Measurements from ENCODE around the gene PRUNE2.

PRUNE2 gene

DNA sequence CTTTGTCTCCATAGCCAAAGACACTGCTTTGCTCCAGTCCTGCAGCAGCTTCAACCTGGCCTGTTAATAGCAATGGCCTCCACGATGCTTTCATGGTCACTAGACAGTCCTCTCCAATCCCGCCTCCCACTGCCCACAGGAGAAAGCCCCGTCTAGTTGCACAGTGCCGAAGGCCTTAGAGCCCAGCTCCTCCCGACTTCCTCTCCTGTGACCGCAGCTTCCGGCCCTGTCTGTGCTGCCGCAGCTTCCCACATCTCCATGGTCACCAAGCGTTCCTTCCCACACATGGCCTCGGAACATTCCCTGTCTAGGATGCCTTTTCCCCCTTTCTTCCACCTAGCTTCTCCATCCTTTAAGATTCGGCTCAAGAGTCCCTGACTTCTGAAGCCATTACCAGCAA lies 118.2 kb downstream of the PRUNE2 start:
- no CpG with 5 or more reads among the region's 11 CpGs for WGBS (ENCODE audit: extremely low coverage, insufficient coverage, low lambda C conversion rate)
- H2AK5ac ChIP-seq (ENCODE audit: low read length): no peak overlapping the region

DNA sequence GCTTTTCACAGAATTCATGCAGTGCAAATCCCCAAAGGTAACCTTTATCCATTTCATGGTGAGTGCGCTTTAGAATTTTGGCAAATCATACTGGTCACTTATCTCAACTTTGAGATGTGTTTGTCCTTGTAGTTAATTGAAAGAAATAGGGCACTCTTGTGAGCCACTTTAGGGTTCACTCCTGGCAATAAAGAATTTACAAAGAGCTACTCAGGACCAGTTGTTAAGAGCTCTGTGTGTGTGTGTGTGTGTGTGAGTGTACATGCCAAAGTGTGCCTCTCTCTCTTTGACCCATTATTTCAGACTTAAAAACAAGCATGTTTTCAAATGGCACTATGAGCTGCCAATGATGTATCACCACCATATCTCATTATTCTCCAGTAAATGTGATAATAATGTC lies 120.4 kb downstream of the PRUNE2 start:
- WGBS (ENCODE audit: extremely low coverage, insufficient coverage, low lambda C conversion rate): no CpG with 5 or more reads among the region's 1 CpG

More for the DNA sequence above, 118.2 kb downstream of the PRUNE2 start:
- Histone ChIP-seq H2BK15ac (replicated peaks; ENCODE audit: low read depth) (no peak overlapping the region), H3K36me3 (ENCODE audit: control insufficient read depth, insufficient read depth, low read length) (no peaks in the 10 kb centered on the region), H3K4me2 (ENCODE audit: low read length) (no peak overlapping the region), H3K23ac (ENCODE audit: low read length) (no peak overlapping the region), H3K79me2 (ENCODE audit: control insufficient read depth, insufficient read depth, low read length) (no peaks in the 10 kb centered on the region), H3K9ac (ENCODE audit: low read length) (no peak overlapping the region), H3K79me1 (ENCODE audit: low read length) (no peaks in the 10 kb centered on the region), H3K4me1 (ENCODE audit: control insufficient read depth, low read depth, low read length) (no peaks in the 10 kb centered on the region), H3K56ac (ENCODE audit: low read length) (no peak overlapping the region), H3K18ac (ENCODE audit: low read length) (no peak overlapping the region), H3K4ac (ENCODE audit: low read depth, low read length) (no peak overlapping the region), H3K27ac (ENCODE audit: low read depth, low read length) (no peak overlapping the region), H2BK120ac (ENCODE audit: low read depth, low read length) (no peak overlapping the region), H4K8ac (ENCODE audit: low read depth, low read length) (no peak overlapping the region), H3K4me3 (ENCODE audit: low read length) (no peak overlapping the region), H3K27me3 (ENCODE audit: insufficient read depth, low read length, poor library complexity) (no peaks in the 10 kb centered on the region), H2BK5ac (ENCODE audit: low read length) (no peak overlapping the region), H4K5ac (ENCODE audit: low read length) (no peak overlapping the region)
- DNase-seq: no peak

DNA sequence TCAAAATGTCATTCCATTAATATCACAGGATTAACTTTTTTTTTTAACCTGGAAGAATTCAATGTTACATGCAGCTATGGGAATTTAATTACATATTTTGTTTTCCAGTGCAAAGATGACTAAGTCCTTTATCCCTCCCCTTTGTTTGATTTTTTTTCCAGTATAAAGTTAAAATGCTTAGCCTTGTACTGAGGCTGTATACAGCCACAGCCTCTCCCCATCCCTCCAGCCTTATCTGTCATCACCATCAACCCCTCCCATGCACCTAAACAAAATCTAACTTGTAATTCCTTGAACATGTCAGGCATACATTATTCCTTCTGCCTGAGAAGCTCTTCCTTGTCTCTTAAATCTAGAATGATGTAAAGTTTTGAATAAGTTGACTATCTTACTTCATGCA lies 121.0 kb downstream of the PRUNE2 start:
- no peak overlapping the region for H3K4me3 ChIP-seq (ENCODE audit: low read length)
- H3K4me2 ChIP-seq (ENCODE audit: low read length): no peak overlapping the region
- no peak overlapping the region for H2BK5ac ChIP-seq (ENCODE audit: low read length)
- no peak overlapping the region for H2BK120ac ChIP-seq (ENCODE audit: low read depth, low read length)
- no peak overlapping the region for H3K4ac ChIP-seq (ENCODE audit: low read depth, low read length)
- H3K9ac ChIP-seq (ENCODE audit: low read length): no peak overlapping the region
- no peak overlapping the region for H3K56ac ChIP-seq (ENCODE audit: low read length)
- H3K79me2 ChIP-seq (ENCODE audit: control insufficient read depth, insufficient read depth, low read length): no peaks in the 10 kb centered on the region
- H3K4me1 ChIP-seq (ENCODE audit: control insufficient read depth, low read depth, low read length): no peaks in the 10 kb centered on the region
- H3K18ac ChIP-seq (ENCODE audit: low read length): no peak overlapping the region
- H2BK15ac ChIP-seq (replicated peaks; ENCODE audit: low read depth): no peak overlapping the region
- DNase-seq: no peak
- no peak overlapping the region for H4K5ac ChIP-seq (ENCODE audit: low read length)
- no peaks in the 10 kb centered on the region for H3K36me3 ChIP-seq (ENCODE audit: control insufficient read depth, insufficient read depth, low read length)
- H4K8ac ChIP-seq (ENCODE audit: low read depth, low read length): no peak overlapping the region
- H3K27me3 ChIP-seq (ENCODE audit: insufficient read depth, low read length, poor library complexity): no peaks in the 10 kb centered on the region
- no peak overlapping the region for H3K27ac ChIP-seq (ENCODE audit: low read depth, low read length)
- H2AK5ac ChIP-seq (ENCODE audit: low read length): no peak overlapping the region
- H3K23ac ChIP-seq (ENCODE audit: low read length): no peak overlapping the region
- no peaks in the 10 kb centered on the region for H3K79me1 ChIP-seq (ENCODE audit: low read length)

More for the DNA sequence above, 120.4 kb downstream of the PRUNE2 start:
- Histone ChIP-seq H3K4me3 (ENCODE audit: low read length) (no peak overlapping the region), H3K79me2 (ENCODE audit: control insufficient read depth, insufficient read depth, low read length) (no peaks in the 10 kb centered on the region), H3K4me2 (ENCODE audit: low read length) (no peak overlapping the region), H2AK5ac (ENCODE audit: low read length) (no peak overlapping the region), H4K8ac (ENCODE audit: low read depth, low read length) (no peak overlapping the region), H3K23ac (ENCODE audit: low read length) (no peak overlapping the region), H3K79me1 (ENCODE audit: low read length) (no peaks in the 10 kb centered on the region), H2BK120ac (ENCODE audit: low read depth, low read length) (no peak overlapping the region), H3K18ac (ENCODE audit: low read length) (no peak overlapping the region), H3K4me1 (ENCODE audit: control insufficient read depth, low read depth, low read length) (no peaks in the 10 kb centered on the region), H4K5ac (ENCODE audit: low read length) (no peak overlapping the region), H3K27ac (ENCODE audit: low read depth, low read length) (no peak overlapping the region), H3K36me3 (ENCODE audit: control insufficient read depth, insufficient read depth, low read length) (no peaks in the 10 kb centered on the region), H2BK5ac (ENCODE audit: low read length) (no peak overlapping the region), H3K4ac (ENCODE audit: low read depth, low read length) (no peak overlapping the region), H3K56ac (ENCODE audit: low read length) (no peak overlapping the region), H3K9ac (ENCODE audit: low read length) (no peak overlapping the region), H2BK15ac (replicated peaks; ENCODE audit: low read depth) (no peak overlapping the region), H3K27me3 (ENCODE audit: insufficient read depth, low read length, poor library complexity) (no peaks in the 10 kb centered on the region)
- no peak for DNase-seq

DNA sequence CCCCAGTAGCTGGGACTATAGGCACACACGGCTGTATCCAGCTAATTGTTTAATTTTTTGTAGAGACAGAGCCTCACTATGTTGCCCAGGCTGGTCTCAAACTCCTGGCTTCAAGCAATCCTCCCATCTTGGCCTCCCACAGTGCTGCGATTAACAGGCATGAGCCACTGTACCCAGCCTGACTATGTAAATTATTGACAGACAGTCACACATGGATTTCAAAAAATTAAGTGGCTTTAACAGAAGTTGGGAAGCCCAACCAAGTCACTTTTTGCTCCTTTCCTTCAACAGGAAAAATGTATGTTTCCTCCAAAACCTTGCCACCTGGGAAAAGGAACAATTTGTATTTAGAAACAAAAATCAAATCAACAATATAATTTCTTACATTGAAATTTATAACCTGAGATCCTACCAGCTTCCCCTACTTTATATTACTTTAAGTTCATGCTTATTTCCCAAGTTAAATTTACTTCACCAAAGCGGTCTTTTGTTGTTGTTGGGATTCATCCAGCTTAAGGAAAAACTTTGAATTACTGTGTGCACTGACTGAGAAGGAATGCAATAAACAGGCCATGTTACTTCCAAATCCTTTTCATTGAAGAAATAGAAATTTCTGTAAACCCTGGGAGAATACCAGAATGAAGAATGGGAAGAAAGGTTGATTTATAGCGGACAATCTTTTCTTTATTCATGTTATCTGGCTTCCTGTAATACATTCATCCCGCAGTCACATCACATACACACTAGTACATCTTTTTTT lies 133.0 kb downstream of the PRUNE2 start:
- WGBS (ENCODE audit: extremely low coverage, insufficient coverage, low lambda C conversion rate): no CpG with 5 or more reads among the region's 5 CpGs
- no peak for DNase-seq
- H2BK120ac ChIP-seq (ENCODE audit: low read depth, low read length): no peak overlapping the region
- H2BK5ac ChIP-seq (ENCODE audit: low read length): no peak overlapping the region
- no peaks in the 10 kb centered on the region for H3K79me2 ChIP-seq (ENCODE audit: control insufficient read depth, insufficient read depth, low read length)
- no peak overlapping the region for H4K8ac ChIP-seq (ENCODE audit: low read depth, low read length)
- H4K5ac ChIP-seq (ENCODE audit: low read length): no peak overlapping the region
- H2AK5ac ChIP-seq (ENCODE audit: low read length): no peak overlapping the region
- H3K36me3 ChIP-seq (ENCODE audit: control insufficient read depth, insufficient read depth, low read length): no peaks in the 10 kb centered on the region
- no peak overlapping the region for H3K9ac ChIP-seq (ENCODE audit: low read length)
- H3K18ac ChIP-seq (ENCODE audit: low read length): no peak overlapping the region
- no peak overlapping the region for H3K4ac ChIP-seq (ENCODE audit: low read depth, low read length)
- H2BK15ac ChIP-seq (replicated peaks; ENCODE audit: low read depth): no peak overlapping the region
- no peak overlapping the region for H3K27ac ChIP-seq (ENCODE audit: low read depth, low read length)
- H3K56ac ChIP-seq (ENCODE audit: low read length): no peak overlapping the region
- no peak overlapping the region for H3K4me2 ChIP-seq (ENCODE audit: low read length)
- H3K23ac ChIP-seq (ENCODE audit: low read length): no peak overlapping the region
- no peak overlapping the region for H3K4me3 ChIP-seq (ENCODE audit: low read length)
- no peaks in the 10 kb centered on the region for H3K79me1 ChIP-seq (ENCODE audit: low read length)
- H3K4me1 ChIP-seq (ENCODE audit: control insufficient read depth, low read depth, low read length): no peaks in the 10 kb centered on the region
- H3K27me3 ChIP-seq (ENCODE audit: insufficient read depth, low read length, poor library complexity): no peaks in the 10 kb centered on the region

DNA sequence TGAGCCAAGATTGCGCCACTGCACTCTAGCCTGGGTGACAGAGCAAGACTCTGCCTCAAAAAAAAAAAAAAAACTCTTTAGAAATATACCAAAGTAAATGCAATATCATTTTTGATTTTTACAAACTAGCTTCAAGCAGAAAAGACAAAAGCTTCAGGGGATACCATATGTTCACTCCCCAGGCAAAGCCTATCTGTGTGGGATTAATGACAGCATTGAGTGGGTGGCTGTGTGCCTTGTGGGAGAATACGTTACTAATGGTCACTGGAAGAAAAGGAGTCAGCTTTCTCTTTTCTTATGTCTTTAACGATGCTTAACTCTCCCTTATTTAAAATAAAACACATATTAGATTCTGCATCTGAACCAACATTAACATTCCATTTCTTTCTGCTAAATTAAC lies 139.8 kb downstream of the PRUNE2 start:
- Histone ChIP-seq H2BK15ac (replicated peaks; ENCODE audit: low read depth) (no peak overlapping the region), H3K4ac (ENCODE audit: low read depth, low read length) (no peak overlapping the region), H3K23ac (ENCODE audit: low read length) (no peak overlapping the region), H3K27me3 (ENCODE audit: insufficient read depth, low read length, poor library complexity) (no peaks in the 10 kb centered on the region), H3K4me1 (ENCODE audit: control insufficient read depth, low read depth, low read length) (no peaks in the 10 kb centered on the region), H2BK5ac (ENCODE audit: low read length) (no peak overlapping the region), H3K9ac (ENCODE audit: low read length) (no peak overlapping the region), H3K27ac (ENCODE audit: low read depth, low read length) (no peak overlapping the region), H3K79me2 (ENCODE audit: control insufficient read depth, insufficient read depth, low read length) (no peaks in the 10 kb centered on the region), H3K79me1 (ENCODE audit: low read length) (no peaks in the 10 kb centered on the region), H2AK5ac (ENCODE audit: low read length) (no peak overlapping the region), H3K4me2 (ENCODE audit: low read length) (no peak overlapping the region), H3K18ac (ENCODE audit: low read length) (no peak overlapping the region), H2BK120ac (ENCODE audit: low read depth, low read length) (no peak overlapping the region), H3K4me3 (ENCODE audit: low read length) (no peak overlapping the region), H4K5ac (ENCODE audit: low read length) (no peak overlapping the region), H3K36me3 (ENCODE audit: control insufficient read depth, insufficient read depth, low read length) (no peaks in the 10 kb centered on the region), H4K8ac (ENCODE audit: low read depth, low read length) (no peak overlapping the region), H3K56ac (ENCODE audit: low read length) (no peak overlapping the region)
- DNase-seq: no peak
- no CpG with 5 or more reads among the region's 3 CpGs for WGBS (ENCODE audit: extremely low coverage, insufficient coverage, low lambda C conversion rate)

DNA sequence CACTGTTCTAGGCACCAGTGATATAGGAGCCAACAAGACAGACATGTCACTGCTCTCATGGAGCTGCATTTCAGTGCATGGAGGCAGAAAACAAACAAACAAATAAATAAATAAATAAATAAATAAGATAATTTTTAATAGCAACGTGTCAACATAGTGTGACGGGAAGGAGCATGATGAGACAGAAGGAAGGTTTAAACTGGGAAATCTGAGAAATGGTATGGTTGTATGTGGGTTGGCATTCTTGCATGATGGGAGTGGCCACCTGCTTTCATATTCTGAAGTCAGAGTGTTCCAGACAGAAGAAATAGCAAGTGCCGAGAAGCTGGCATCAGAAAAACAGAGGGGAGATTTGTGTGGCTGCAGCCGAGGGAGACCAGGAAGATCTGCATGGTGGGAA lies 141.8 kb downstream of the PRUNE2 start, which contains the start of gene PCA3:
PCA3 (plus strand) TSS at position 301 of the 400 bp plus-strand sequence.
- H3K4me3 ChIP-seq (ENCODE audit: low read length): no peak within 1 kb of the TSS
- no peak within 1 kb of the TSS for H3K4ac ChIP-seq (ENCODE audit: low read depth, low read length)
- no peak within 1 kb of the TSS for H3K27ac ChIP-seq (ENCODE audit: low read depth, low read length)
- no peak within 1 kb of the TSS for H3K56ac ChIP-seq (ENCODE audit: low read length)
- H2BK5ac ChIP-seq (ENCODE audit: low read length): no peak within 1 kb of the TSS
- H3K36me3 ChIP-seq (ENCODE audit: control insufficient read depth, insufficient read depth, low read length): no peaks in the 10 kb centered on the region
- no peak for DNase-seq
- H3K27me3 ChIP-seq (ENCODE audit: insufficient read depth, low read length, poor library complexity): no peaks in the 10 kb centered on the region
- H4K8ac ChIP-seq (ENCODE audit: low read depth, low read length): no peak within 1 kb of the TSS
- H2BK120ac ChIP-seq (ENCODE audit: low read depth, low read length): no peak within 1 kb of the TSS
- no peaks in the 10 kb centered on the region for H3K4me1 ChIP-seq (ENCODE audit: control insufficient read depth, low read depth, low read length)
- no peak within 1 kb of the TSS for H2BK15ac ChIP-seq (replicated peaks; ENCODE audit: low read depth)
- H3K18ac ChIP-seq (ENCODE audit: low read length): no peak within 1 kb of the TSS
- H3K9ac ChIP-seq (ENCODE audit: low read length): no peak within 1 kb of the TSS
- H4K5ac ChIP-seq (ENCODE audit: low read length): no peak within 1 kb of the TSS
- no peak within 1 kb of the TSS for H3K23ac ChIP-seq (ENCODE audit: low read length)
- H3K4me2 ChIP-seq (ENCODE audit: low read length): no peak within 1 kb of the TSS
- no peaks in the 10 kb centered on the region for H3K79me1 ChIP-seq (ENCODE audit: low read length)
- no peak within 1 kb of the TSS for H2AK5ac ChIP-seq (ENCODE audit: low read length)
- no peaks in the 10 kb centered on the region for H3K79me2 ChIP-seq (ENCODE audit: control insufficient read depth, insufficient read depth, low read length)
- no CpG with 5 or more reads among the region's 4 CpGs for WGBS (ENCODE audit: extremely low coverage, insufficient coverage, low lambda C conversion rate)
